HepG2 (cell line): ENCODE measurements around the gene GORASP2. TPM values are rescaled to one million over a fixed set of nuclear protein-coding genes. Genes with fewer than 3 reads are reported as not detected.

Source experiments
- ARID5B ChIP-seq: IDR thresholded peaks from 2 replicates; pipeline ENCODE4 v1.4.0; 2020; ENCODE audit warnings: mild to moderate bottlenecking, missing genetic modification reagents
- FOXK1 ChIP-seq: sonication (generic); formaldehyde crosslinking; IDR thresholded peaks from 2 replicates; pipeline ENCODE4 v1.4.0; 2020; ENCODE audit warnings: low read depth, missing genetic modification reagents, borderline replicate concordance
- FOXP4 ChIP-seq: sonication (generic); formaldehyde crosslinking; IDR thresholded peaks from 2 replicates; pipeline ENCODE4 v1.4.0; 2020; ENCODE audit warnings: missing genetic modification reagents
- HES4 ChIP-seq: sonication (generic); formaldehyde crosslinking; IDR thresholded peaks from 2 replicates; pipeline ENCODE4 v1.9.0; 2021; ENCODE audit warnings: mild to moderate bottlenecking, missing genetic modification reagents, borderline replicate concordance
- JDP2 ChIP-seq: sonication (generic); formaldehyde crosslinking; IDR thresholded peaks from 2 replicates; pipeline ENCODE4 v1.8.1; 2022; ENCODE audit warnings: missing genetic modification reagents, borderline replicate concordance
- MXD4 ChIP-seq: IDR thresholded peaks from 2 replicates; pipeline ENCODE4 v1.6.1; 2016; ENCODE audit warnings: mild to moderate bottlenecking, missing biosample characterization, missing genetic modification reagents
- NFKBIZ ChIP-seq: IDR thresholded peaks from 2 replicates; pipeline ENCODE4 v1.6.1; 2018; ENCODE audit warnings: missing genetic modification reagents, missing compliant biosample characterization
- POLR2AphosphoS2 ChIP-seq: IDR thresholded peaks from 2 replicates; pipeline ENCODE4 v1.6.1; 2011; ENCODE audit warnings: low read depth, low read length, improper control_type of control experiment
- POLR2G ChIP-seq: fragments of 200-400 bp; formaldehyde crosslinking; IDR thresholded peaks from 2 replicates; pipeline ENCODE4 v1.6.1; 2018; ENCODE audit warnings: mild to moderate bottlenecking, low read depth, low read length, moderate library complexity
- STAT5B ChIP-seq: sonication (generic); formaldehyde crosslinking; IDR thresholded peaks from 2 replicates; pipeline ENCODE4 v1.4.0; 2020; ENCODE audit warnings: missing genetic modification reagents
- ZNF180 ChIP-seq: sonication (generic); formaldehyde crosslinking; IDR thresholded peaks from 2 replicates; pipeline ENCODE4 v1.4.0; 2020; ENCODE audit warnings: low read depth, missing genetic modification reagents, borderline replicate concordance
- polyA plus RNA-seq, 8 experiments: library from polyadenylated mRNA; depleted of rRNA in 3 of 8; stranded (reverse) in 7 of 8; unstranded in 1 of 8; fragments of >200 nt; fragmentation: Illumina TruSeq in 4 of 8; extraction: Trizol in 4 of 8; gene quantifications; 2 replicates each; pipeline versions ENCODE4 v1.2.1 to v1.2.3, GENCODE V29; 2011 to 2016; ENCODE audit warnings: low read depth in 4 of 8, missing spikeins in 1 of 8, mixed read lengths in 1 of 8; ENCODE audit not compliant: insufficient read depth in 1 of 8
- total RNA-seq, 5 experiments: library from RNA; depleted of rRNA; stranded (reverse); fragments of >200 nt; fragmentation: Illumina TruSeq; extraction: Trizol; gene quantifications; 2 replicates each; pipeline ENCODE4 v1.2.3, GENCODE V29; 2016; ENCODE audit warnings: low read depth in 1 of 5
- TF ChIP-seq, protein P1 (sequence below): sonication (generic); formaldehyde crosslinking; IDR thresholded peaks from 2 replicates; pipeline ENCODE4 v1.5.1; 2020; ENCODE audit warnings: mild to moderate bottlenecking, missing genetic modification reagents, moderate library complexity
- TF ChIP-seq, protein P2 (sequence below): sonication (generic); formaldehyde crosslinking; IDR thresholded peaks from 2 replicates; pipeline ENCODE4 v1.4.0; 2020; ENCODE audit warnings: mild to moderate bottlenecking, missing genetic modification reagents
- TF ChIP-seq, protein P3 (sequence below): sonication (generic); formaldehyde crosslinking; IDR thresholded peaks from 2 replicates; pipeline ENCODE4 v1.5.1; 2020; ENCODE audit warnings: missing genetic modification reagents, mild to moderate bottlenecking, borderline replicate concordance
- TF ChIP-seq, protein P4 (sequence below): sonication (generic); formaldehyde crosslinking; IDR thresholded peaks from 2 replicates; pipeline ENCODE4 v1.8.1; 2023; ENCODE audit warnings: missing genetic modification reagents, mild to moderate bottlenecking, borderline replicate concordance

GORASP2 gene
- total and polyA plus RNA-seq, 2 of the 13 experiments (the other 11 are each of a cell fraction or from before 2014, with no cell fraction given) = 103 to 239 TPM

DNA sequence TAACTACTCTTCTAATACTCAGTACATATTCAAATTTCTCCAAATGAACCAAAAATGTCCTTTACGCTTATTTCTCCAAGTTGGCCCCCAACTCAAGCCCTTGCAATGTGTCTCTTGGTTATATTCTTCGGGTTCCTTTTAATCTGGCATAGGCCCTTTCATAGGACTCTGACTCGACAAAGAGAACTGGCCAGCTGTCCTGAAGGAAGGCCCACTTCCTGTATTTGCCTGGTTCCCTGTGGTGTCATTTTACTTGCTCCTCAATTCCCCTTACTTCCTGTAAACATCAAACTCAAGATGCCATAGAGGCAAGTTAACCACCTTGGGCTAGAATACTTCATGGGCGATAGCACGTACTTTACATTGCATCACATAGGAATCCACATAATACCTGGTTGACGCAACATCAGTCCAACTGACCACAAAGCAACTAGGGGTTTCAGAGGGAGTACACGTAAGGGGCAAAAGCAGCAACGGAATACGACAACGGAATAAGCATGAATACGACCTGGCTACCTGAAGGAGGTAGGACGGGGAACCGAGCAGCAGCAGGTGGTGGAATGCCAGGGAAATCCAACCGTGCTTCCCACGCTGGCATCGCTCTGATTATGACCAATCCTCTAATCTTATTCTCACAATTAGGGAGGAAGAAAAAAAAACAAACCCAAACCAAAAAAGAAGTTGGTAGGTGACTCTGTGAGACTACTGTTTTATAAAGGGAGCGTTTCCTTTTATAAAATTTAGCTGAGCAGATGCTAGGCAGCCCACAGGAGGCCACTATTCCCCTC, 823 bp upstream of the GORASP2 start (continued):
- TF ChIP-seq POLR2AphosphoS2 = peak; percentile 36; the same call in 1 of the 2 replicates
- no peak for TF ChIP-seq ZNF180 (CRISPR knock-in tag)
- TF ChIP-seq, protein P1, sequence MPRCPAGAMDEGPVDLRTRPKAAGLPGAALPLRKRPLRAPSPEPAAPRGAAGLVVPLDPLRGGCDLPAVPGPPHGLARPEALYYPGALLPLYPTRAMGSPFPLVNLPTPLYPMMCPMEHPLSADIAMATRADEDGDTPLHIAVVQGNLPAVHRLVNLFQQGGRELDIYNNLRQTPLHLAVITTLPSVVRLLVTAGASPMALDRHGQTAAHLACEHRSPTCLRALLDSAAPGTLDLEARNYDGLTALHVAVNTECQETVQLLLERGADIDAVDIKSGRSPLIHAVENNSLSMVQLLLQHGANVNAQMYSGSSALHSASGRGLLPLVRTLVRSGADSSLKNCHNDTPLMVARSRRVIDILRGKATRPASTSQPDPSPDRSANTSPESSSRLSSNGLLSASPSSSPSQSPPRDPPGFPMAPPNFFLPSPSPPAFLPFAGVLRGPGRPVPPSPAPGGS (CRISPR knock-in tag) = no peak
- no peak; the same call in 1 of the 2 replicates for TF ChIP-seq FOXK1
- TF ChIP-seq, protein P2, sequence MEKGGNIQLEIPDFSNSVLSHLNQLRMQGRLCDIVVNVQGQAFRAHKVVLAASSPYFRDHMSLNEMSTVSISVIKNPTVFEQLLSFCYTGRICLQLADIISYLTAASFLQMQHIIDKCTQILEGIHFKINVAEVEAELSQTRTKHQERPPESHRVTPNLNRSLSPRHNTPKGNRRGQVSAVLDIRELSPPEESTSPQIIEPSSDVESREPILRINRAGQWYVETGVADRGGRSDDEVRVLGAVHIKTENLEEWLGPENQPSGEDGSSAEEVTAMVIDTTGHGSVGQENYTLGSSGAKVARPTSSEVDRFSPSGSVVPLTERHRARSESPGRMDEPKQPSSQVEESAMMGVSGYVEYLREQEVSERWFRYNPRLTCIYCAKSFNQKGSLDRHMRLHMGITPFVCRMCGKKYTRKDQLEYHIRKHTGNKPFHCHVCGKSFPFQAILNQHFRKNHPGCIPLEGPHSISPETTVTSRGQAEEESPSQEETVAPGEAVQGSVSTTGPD (CRISPR knock-in tag) = no peak
- TF ChIP-seq, protein P3, sequence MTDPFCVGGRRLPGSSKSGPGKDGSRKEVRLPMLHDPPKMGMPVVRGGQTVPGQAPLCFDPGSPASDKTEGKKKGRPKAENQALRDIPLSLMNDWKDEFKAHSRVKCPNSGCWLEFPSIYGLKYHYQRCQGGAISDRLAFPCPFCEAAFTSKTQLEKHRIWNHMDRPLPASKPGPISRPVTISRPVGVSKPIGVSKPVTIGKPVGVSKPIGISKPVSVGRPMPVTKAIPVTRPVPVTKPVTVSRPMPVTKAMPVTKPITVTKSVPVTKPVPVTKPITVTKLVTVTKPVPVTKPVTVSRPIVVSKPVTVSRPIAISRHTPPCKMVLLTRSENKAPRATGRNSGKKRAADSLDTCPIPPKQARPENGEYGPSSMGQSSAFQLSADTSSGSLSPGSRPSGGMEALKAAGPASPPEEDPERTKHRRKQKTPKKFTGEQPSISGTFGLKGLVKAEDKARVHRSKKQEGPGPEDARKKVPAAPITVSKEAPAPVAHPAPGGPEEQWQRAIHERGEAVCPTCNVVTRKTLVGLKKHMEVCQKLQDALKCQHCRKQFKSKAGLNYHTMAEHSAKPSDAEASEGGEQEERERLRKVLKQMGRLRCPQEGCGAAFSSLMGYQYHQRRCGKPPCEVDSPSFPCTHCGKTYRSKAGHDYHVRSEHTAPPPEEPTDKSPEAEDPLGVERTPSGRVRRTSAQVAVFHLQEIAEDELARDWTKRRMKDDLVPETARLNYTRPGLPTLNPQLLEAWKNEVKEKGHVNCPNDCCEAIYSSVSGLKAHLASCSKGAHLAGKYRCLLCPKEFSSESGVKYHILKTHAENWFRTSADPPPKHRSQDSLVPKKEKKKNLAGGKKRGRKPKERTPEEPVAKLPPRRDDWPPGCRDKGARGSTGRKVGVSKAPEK (CRISPR knock-in tag) = peak; percentile 12; the same call in 1 of the 2 replicates
- TF ChIP-seq STAT5B = no peak
- TF ChIP-seq NFKBIZ (CRISPR knock-in tag) = no peak
- TF ChIP-seq POLR2G = peak; percentile 56; the same call in 1 of the 2 replicates
- TF ChIP-seq HES4 (CRISPR knock-in tag) = no peak
- TF ChIP-seq FOXP4 (CRISPR knock-in tag) = no peak; the same call in 1 of the 2 replicates
- 0 out of 2 replicates have a peak, but pooled peaks have one; percentile 24 for TF ChIP-seq MXD4 (CRISPR knock-in tag)
- 0 out of 2 replicates have a peak, but pooled peaks have one; percentile 12 for TF ChIP-seq JDP2 (CRISPR knock-in tag)
- TF ChIP-seq, protein P4, sequence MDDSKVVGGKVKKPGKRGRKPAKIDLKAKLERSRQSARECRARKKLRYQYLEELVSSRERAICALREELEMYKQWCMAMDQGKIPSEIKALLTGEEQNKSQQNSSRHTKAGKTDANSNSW = 0 out of 2 replicates have a peak, but pooled peaks have one; percentile 88
- peak; percentile 57 for TF ChIP-seq ARID5B (CRISPR knock-in tag)
